Sigmoid colon (tissue), 7 donors: ENCODE results near the gene NTHL1. TPM values are rescaled to one million over a fixed set of nuclear protein-coding genes. Genes with fewer than 3 reads are reported as not detected.
A peak's percentile ranks its signal among the peaks of the same experiment; 100 is the strongest.

Experiments used
- DNase-seq: peaks from one replicate; pipeline ENCODE4 v3.0.0-alpha.2; 2019
- H3K27ac ChIP-seq, 4 donors: fragments of 200-600 bp; sonication (generic); one replicate each; pipeline ENCODE4 v1.5.1; 2016 to 2019; ENCODE audit warnings: mild to moderate bottlenecking in 1 of 4
- H3K27me3 ChIP-seq, 3 donors: fragments of 200-600 bp; sonication (generic); one replicate each; pipeline ENCODE4 v1.5.1; 2019; ENCODE audit warnings: mild to moderate bottlenecking in 1 of 3
- H3K36me3 ChIP-seq, 4 donors: fragments of 200-600 bp; sonication (generic); one replicate each; pipeline ENCODE4 v1.5.1; 2016 to 2019
- H3K4me1 ChIP-seq, 4 donors: fragments of 200-600 bp; sonication (generic); one replicate each; pipeline ENCODE4 v1.5.1; 2017 to 2019
- H3K4me3 ChIP-seq, 4 donors: fragments of 200-600 bp; sonication (generic); one replicate each; pipeline ENCODE4 v1.5.1; 2017 to 2019; ENCODE audit warnings: mild to moderate bottlenecking in 2 of 4, moderate library complexity in 1 of 4
- H3K9me3 ChIP-seq, 4 donors: fragments of 200-600 bp in 3 of 4; sonication (generic) in 3 of 4; one replicate each; pipeline versions ENCODE4 v1.5.1 to v1.6.1; 2013 to 2019
- CTCF ChIP-seq, 4 experiments: fragments of 450-650 bp in 3 of 4; fragments of 200-600 bp in 1 of 4; IDR thresholded peaks; one replicate each; pipeline ENCODE4 v1.5.1; 2016 to 2019; ENCODE audit warnings: antibody characterized with exemption in 4 of 4, mild to moderate bottlenecking in 3 of 4, moderate library complexity in 2 of 4
- EP300 ChIP-seq, 4 donors: sonication (generic); formaldehyde crosslinking; IDR thresholded peaks; one replicate each; pipeline ENCODE4 v1.6.1; 2017; ENCODE audit warnings: antibody characterized with exemption in 4 of 4
- POLR2A ChIP-seq, 2 donors: fragments of 450-650 bp; IDR thresholded peaks; one replicate each; pipeline ENCODE4 v1.6.1; 2016; ENCODE audit warnings: antibody characterized with exemption in 2 of 2, mild to moderate bottlenecking in 2 of 2, moderate library complexity in 2 of 2
- POLR2AphosphoS5 ChIP-seq, 4 donors: sonication (generic); formaldehyde crosslinking; IDR thresholded peaks; one replicate each; pipeline ENCODE4 v1.6.1; 2017; ENCODE audit warnings: antibody characterized with exemption in 4 of 4
- WGBS, 2 donors: extraction: QIAGEN DNeasy Blood & Tissue Kit; methylation state at CpG; one replicate each; pipeline ENCODE4 v1.1.7; 2013; 5-methylcytosine and 5-hydroxymethylcytosine counted together
- intact Hi-C: fragments of 100-400 bp; cut with DNase I; formaldehyde crosslinking; loops from one replicate; pipeline ENCODE4 v1.15.1; 2023
- polyA plus RNA-seq, 3 donors: library from polyadenylated mRNA; stranded (reverse); fragments of 200-250 nt; gene quantifications; one replicate each; pipeline ENCODE4 v1.2.3, GENCODE V29; 2013
- total RNA-seq, 4 donors: library from RNA; depleted of rRNA; stranded (reverse); fragments of >200 nt; gene quantifications; one replicate each; pipeline ENCODE4 v1.1.0, GENCODE V29; 2016
- donor health status: healthy with polysubstance abuse.
- donor health status: Bipolar disorder and iron deficiency.
- donor health status: healthy.

Gene NTHL1
- total and polyA plus RNA-seq, 7 donors, result 18.4 to 44.5 (median 28.5) TPM

GRCh38 chr16:2003827-2004641 is 43.6 kb downstream of the NTHL1 start:
- peak; percentile 93 for DNase-seq
- H3K27me3 ChIP-seq, result no peaks in the 10 kb centered on the region
- TF ChIP-seq CTCF (IDR thresholded peaks at IDR 0.05) (peak; percentile 64 to 92 (median 87)), EP300 (IDR thresholded peaks at IDR 0.05) (no peak), POLR2AphosphoS5 (IDR thresholded peaks at IDR 0.05) (no peak), POLR2A (IDR thresholded peaks at IDR 0.05) (no peak)
- intact Hi-C loops, result no loop called here
- WGBS, 2 donors, result 21 to 32% methylated on average over 36 of the region's 36 CpGs
- H3K9me3 ChIP-seq, result no peaks in the 10 kb centered on the region
- H3K4me1 ChIP-seq, result peaks cover 0 to 59% (median 53%) of the 10 kb centered on the region in 4 donors
- peak overlapping the region in 2 of 4 donors; percentile 1 to 17 for H3K4me3 ChIP-seq
- H3K36me3 ChIP-seq, result peaks cover 29 to 45% (median 37%) of the 10 kb centered on the region in 4 donors
- peak overlapping the region in 2 of 4 donors; percentile 15 to 37 for H3K27ac ChIP-seq

DNA sequence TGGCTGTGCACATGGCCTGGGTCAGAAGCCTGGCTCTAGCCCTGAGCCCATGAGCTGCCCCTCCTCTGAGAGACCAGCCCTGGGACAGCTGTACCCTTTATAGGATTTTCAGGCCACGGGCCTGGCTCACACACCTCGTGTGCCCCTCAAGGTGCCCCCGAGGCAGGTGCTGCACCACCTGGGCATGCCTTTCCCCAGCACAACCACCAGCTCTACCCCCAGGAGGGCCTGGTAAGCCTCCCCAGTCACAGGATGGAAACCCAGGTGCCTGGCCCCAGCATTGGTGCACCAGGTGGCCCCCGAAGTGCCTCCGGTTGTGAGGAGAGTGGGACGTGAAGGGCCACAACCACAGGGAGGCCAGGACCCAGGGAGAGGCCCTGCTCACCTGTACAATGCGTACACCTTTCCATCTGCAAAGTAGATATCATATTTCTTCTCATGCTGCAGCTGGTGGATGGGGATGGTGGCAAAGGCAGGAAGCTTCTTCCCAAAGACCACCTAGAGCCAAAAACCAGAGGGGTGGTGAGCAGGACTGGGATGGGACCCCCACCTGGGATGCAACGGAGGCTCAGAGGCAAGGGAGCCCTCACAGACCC is 44.3 kb downstream of the NTHL1 start:
- intact Hi-C loops, result no loop called here
- Histone ChIP-seq H3K36me3 (peaks cover 36 to 52% (median 43%) of the 10 kb centered on the region in 4 donors), H3K4me3 (no peak overlapping the region), H3K27ac (peak overlapping the region in 1 of 4 donors; percentile 37), H3K27me3 (no peaks in the 10 kb centered on the region), H3K9me3 (no peaks in the 10 kb centered on the region), H3K4me1 (peaks cover 0 to 52% (median 46%) of the 10 kb centered on the region in 4 donors)
- 72 to 83% methylated on average over 8 of the region's 8 CpGs for WGBS, 2 donors
- DNase-seq, result no peak
- TF ChIP-seq CTCF (IDR thresholded peaks at IDR 0.05) (no peak), EP300 (IDR thresholded peaks at IDR 0.05) (no peak), POLR2A (IDR thresholded peaks at IDR 0.05) (no peak), POLR2AphosphoS5 (IDR thresholded peaks at IDR 0.05) (no peak)

DNA sequence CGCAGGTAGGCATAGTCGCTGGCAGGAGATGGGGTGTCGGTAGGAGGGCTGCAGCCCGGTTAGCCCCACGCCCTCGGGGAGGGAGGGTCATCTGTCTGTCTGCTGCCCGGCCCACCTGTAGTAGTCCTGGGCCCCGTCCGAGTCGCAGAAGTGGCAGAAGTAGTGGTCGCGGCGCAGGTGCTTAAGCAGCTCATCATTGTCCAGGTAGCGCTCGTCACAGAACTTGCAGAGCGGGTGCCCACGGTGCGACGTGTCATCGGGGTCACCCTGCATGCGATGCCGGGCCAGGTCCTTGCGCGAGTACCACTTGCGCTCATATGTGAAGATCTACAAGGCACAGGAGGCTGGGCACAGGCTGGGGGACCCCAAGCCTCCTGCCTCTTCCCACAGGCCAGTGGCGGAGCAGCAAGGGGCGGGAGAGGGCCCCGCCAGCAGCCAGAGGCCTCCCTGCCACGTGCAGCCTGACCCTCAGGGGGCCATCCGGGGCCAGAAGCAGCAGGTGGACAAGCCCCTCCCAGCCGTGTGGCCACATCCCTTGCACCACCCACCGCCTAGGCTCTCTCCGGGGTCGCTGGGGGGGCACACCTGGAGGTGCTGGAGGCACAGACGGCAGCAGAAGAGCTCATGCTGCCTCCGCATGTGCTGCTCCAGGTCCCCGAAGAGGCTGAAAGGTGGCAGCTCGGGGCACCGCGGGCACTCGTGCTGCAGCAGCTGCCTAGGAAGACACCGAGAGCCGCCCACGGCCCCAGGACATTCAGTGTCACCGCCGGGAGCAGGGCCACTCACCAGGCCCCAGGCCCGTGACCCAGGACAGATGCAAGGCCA is 45.0 kb downstream of the NTHL1 start:
- Histone ChIP-seq H3K27me3 (no peaks in the 10 kb centered on the region), H3K36me3 (peaks cover 36 to 59% (median 49%) of the 10 kb centered on the region in 4 donors), H3K4me1 (peaks cover 0 to 45% (median 42%) of the 10 kb centered on the region in 4 donors), H3K9me3 (no peaks in the 10 kb centered on the region), H3K4me3 (no peak overlapping the region), H3K27ac (no peak overlapping the region)
- intact Hi-C loops, result no loop called here
- WGBS, 2 donors, result 94 to 95% methylated on average over 47 of the region's 47 CpGs
- TF ChIP-seq POLR2AphosphoS5 (IDR thresholded peaks at IDR 0.05) (no peak), POLR2A (IDR thresholded peaks at IDR 0.05) (no peak), CTCF (IDR thresholded peaks at IDR 0.05) (no peak), EP300 (IDR thresholded peaks at IDR 0.05) (no peak)
- DNase-seq, result no peak

DNA sequence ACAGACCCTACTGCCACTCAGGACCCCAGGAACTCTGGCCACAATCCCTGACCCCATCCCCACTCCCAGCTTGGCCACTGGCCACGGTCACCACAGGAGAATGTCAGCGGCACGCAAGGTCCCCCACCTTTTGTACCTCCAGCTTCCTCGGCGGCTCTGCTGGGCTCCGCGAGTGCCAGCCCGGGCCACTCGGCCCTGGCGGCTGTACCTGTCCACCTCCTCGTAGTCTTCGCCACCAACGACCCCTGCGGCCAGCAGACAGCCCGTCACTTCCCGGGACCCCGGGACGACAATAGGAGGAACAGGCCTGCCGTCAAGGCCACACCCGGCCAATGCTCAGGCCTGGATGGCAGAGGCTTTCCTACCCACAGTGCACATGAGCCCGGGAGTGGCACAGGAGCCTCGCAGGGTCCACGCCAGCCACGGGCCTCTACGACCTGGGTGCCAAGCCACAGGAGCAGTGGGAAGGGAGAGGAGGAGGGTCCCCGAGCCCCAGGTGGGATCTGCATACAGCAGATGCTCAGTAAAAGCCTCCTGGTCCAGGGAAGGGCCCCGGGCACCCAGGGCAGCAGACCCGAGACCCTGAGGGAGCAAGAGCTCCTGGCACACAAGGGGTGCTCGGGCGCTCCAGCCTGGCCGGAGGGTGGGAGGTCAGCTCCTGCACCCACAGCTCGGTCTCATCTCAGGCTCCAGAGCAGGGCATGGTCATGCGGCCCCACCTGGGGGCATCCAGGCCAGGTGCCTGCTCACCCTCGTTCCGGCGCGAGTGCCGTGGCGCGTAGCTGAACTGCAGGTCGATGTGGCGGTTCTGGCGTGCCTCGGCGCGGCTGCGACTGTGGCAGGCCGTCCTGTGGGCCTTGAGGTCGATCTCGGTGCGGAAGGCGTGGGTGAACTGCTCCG is 45.9 kb downstream of the NTHL1 start:
- Histone ChIP-seq H3K27me3 (no peaks in the 10 kb centered on the region), H3K4me3 (no peak overlapping the region), H3K36me3 (peaks cover 36 to 65% (median 49%) of the 10 kb centered on the region in 4 donors), H3K27ac (no peak overlapping the region), H3K4me1 (peaks cover 0 to 37% (median 34%) of the 10 kb centered on the region in 4 donors), H3K9me3 (no peaks in the 10 kb centered on the region)
- 96% methylated on average over 53 of the region's 53 CpGs for WGBS, 2 donors
- intact Hi-C loops, result no loop called here
- DNase-seq, result no peak
- no peak for TF ChIP-seq POLR2A (IDR thresholded peaks at IDR 0.05)
- TF ChIP-seq POLR2AphosphoS5 (IDR thresholded peaks at IDR 0.05), result no peak
- no peak for TF ChIP-seq EP300 (IDR thresholded peaks at IDR 0.05)
- TF ChIP-seq CTCF (IDR thresholded peaks at IDR 0.05), result no peak
